Neural cell (in vitro differentiated cells): ENCODE results near the gene ZNF80. TPM values are rescaled to one million over a fixed set of nuclear protein-coding genes. Genes with fewer than 3 reads are reported as not detected.

ENCODE experiments used
- H2AFZ ChIP-seq: fragments of 200-600, 300-800 bp; sonication (generic), shearing (Covaris generic); 2 replicates; pipeline ENCODE4 v1.6.0; 2014; ENCODE audit warnings: low read depth, mild to moderate bottlenecking, antibody characterized with exemption, low read length, moderate library complexity
- H3F3A ChIP-seq: fragments of 200-600 bp; shearing (Covaris generic); 2 replicates; pipeline ENCODE4 v1.6.1; 2016; ENCODE audit warnings: mild to moderate bottlenecking, moderate library complexity, mixed read lengths, antibody characterized with exemption, low read length; ENCODE audit not compliant: insufficient read depth, poor library complexity, severe bottlenecking
- H3K27ac ChIP-seq: fragments of 200-600, 300-800 bp; sonication (generic), shearing (Covaris generic); 2 replicates; pipeline ENCODE4 v1.5.1; 2014; ENCODE audit warnings: mild to moderate bottlenecking, low read length, moderate library complexity
- H3K27me3 ChIP-seq: fragments of 300-800, 200-600 bp; sonication (generic), shearing (Covaris generic); 2 replicates; pipeline ENCODE4 v1.6.0; 2014; ENCODE audit warnings: mild to moderate bottlenecking, low read depth, low read length, moderate library complexity; ENCODE audit not compliant: insufficient read depth
- H3K36me3 ChIP-seq: fragments of 300-800, 200-600 bp; sonication (generic), shearing (Covaris generic); 2 replicates; pipeline ENCODE4 v1.5.1; 2014; ENCODE audit warnings: mild to moderate bottlenecking, antibody characterized with exemption, low read length, moderate library complexity; ENCODE audit not compliant: insufficient read depth
- H3K4me2 ChIP-seq: fragments of 300-800, 200-600 bp; sonication (generic), shearing (Covaris generic); 2 replicates; pipeline ENCODE4 v1.6.0; 2014; ENCODE audit warnings: mild to moderate bottlenecking, low read length
- H3K4me3 ChIP-seq: fragments of 300-800, 200-600 bp; sonication (generic), shearing (Covaris generic); 2 replicates; pipeline ENCODE4 v1.5.1; 2014; ENCODE audit warnings: mild to moderate bottlenecking, low read length, moderate library complexity
- H3K79me2 ChIP-seq: fragments of 200-600 bp; shearing (Covaris generic); replicated peaks from 2 replicates; pipeline ENCODE4 v1.6.0; 2014; ENCODE audit warnings: mild to moderate bottlenecking, low read length, moderate library complexity; ENCODE audit not compliant: insufficient read depth
- H3K9ac ChIP-seq: fragments of 300-800, 200-600 bp; sonication (generic), shearing (Covaris generic); 2 replicates; pipeline ENCODE4 v1.6.1; 2016; ENCODE audit warnings: mild to moderate bottlenecking, low read length, mixed read lengths
- H3K9me2 ChIP-seq: fragments of 200-600 bp; shearing (Covaris generic); 2 replicates; pipeline ENCODE4 v1.6.1; 2016; ENCODE audit warnings: mild to moderate bottlenecking, low read length, mixed read lengths; ENCODE audit not compliant: insufficient read depth
- H3K9me3 ChIP-seq: fragments of 200-600, 300-800 bp; sonication (generic), shearing (Covaris generic); 2 replicates; pipeline ENCODE4 v1.6.1; 2016; ENCODE audit warnings: mild to moderate bottlenecking, mixed run types, low read length, moderate library complexity, mixed read lengths
- H4K20me1 ChIP-seq: fragments of 200-600 bp; shearing (Covaris generic); 2 replicates; pipeline ENCODE4 v1.6.1; 2016; ENCODE audit warnings: mild to moderate bottlenecking, mixed run types; ENCODE audit not compliant: insufficient read depth
- CTCF ChIP-seq: fragments of 450-650 bp; IDR thresholded peaks from 2 replicates; pipeline ENCODE4 v1.5.1; 2014; ENCODE audit warnings: antibody characterized with exemption, mild to moderate bottlenecking, moderate library complexity; ENCODE audit not compliant: poor library complexity, severe bottlenecking
- EP300 ChIP-seq: fragments of 450-650 bp; conservative IDR thresholded peaks from 2 replicates; pipeline ENCODE4 v1.6.1; 2014; ENCODE audit warnings: antibody characterized with exemption, mild to moderate bottlenecking, moderate library complexity; ENCODE audit not compliant: poor library complexity, severe bottlenecking
- EZH2 ChIP-seq: fragments of 200-600, 300-800 bp; shearing (Covaris generic), sonication (generic); IDR thresholded peaks from 2 replicates; pipeline ENCODE4 v1.6.1; 2014; ENCODE audit warnings: antibody characterized with exemption, low read length, borderline replicate concordance, mild to moderate bottlenecking; ENCODE audit not compliant: insufficient read depth, poor library complexity, severe bottlenecking
- MXI1 ChIP-seq: fragments of 450-650 bp; conservative IDR thresholded peaks from 2 replicates; pipeline ENCODE4 v1.6.1; 2014; ENCODE audit warnings: antibody characterized with exemption, mild to moderate bottlenecking; ENCODE audit not compliant: poor library complexity, severe bottlenecking
- POLR2AphosphoS5 ChIP-seq: IDR thresholded peaks from 2 replicates; pipeline ENCODE4 v1.6.1; 2012
- RAD21 ChIP-seq: fragments of 450-650 bp; conservative IDR thresholded peaks from 2 replicates; pipeline ENCODE4 v1.6.1; 2014; ENCODE audit warnings: antibody characterized with exemption, mild to moderate bottlenecking, moderate library complexity
- REST ChIP-seq: IDR thresholded peaks from 2 replicates; pipeline ENCODE4 v1.6.1; 2012; ENCODE audit warnings: borderline replicate concordance
- SMC3 ChIP-seq: fragments of 450-650 bp; conservative IDR thresholded peaks from 2 replicates; pipeline ENCODE4 v1.6.1; 2014; ENCODE audit warnings: antibody characterized with exemption, mild to moderate bottlenecking, moderate library complexity; ENCODE audit not compliant: poor library complexity
- TAF1 ChIP-seq: IDR thresholded peaks from 2 replicates; pipeline ENCODE4 v1.6.1; 2012; ENCODE audit warnings: low read depth
- polyA plus RNA-seq: library from polyadenylated mRNA; depleted of rRNA; stranded (reverse); fragments of >200 nt; gene quantifications from 2 replicates; pipeline ENCODE4 v1.2.3, GENCODE V29; 2014

The ZNF80 gene
- polyA plus RNA-seq, 1 donor from 2014 or later: 0.17 TPM

GRCh38 chr3:114253505-114253904, 16.1 kb upstream of the ZNF80 start:
- H3K9me3 ChIP-seq: no peaks in the 10 kb centered on the region
- H3F3A ChIP-seq: no peaks in the 10 kb centered on the region
- no peak overlapping the region for H3K4me3 ChIP-seq
- TF ChIP-seq CTCF (no peak), EZH2 (no peak), EP300 (no peak), TAF1 (no peak), RAD21 (no peak), POLR2AphosphoS5 (no peak), REST (no peak), SMC3 (no peak), MXI1 (no peak)
- no peaks in the 10 kb centered on the region for H3K36me3 ChIP-seq
- no peaks in the 10 kb centered on the region for H3K27me3 ChIP-seq
- no peak overlapping the region for H3K9ac ChIP-seq
- H3K79me2 ChIP-seq: no peaks in the 10 kb centered on the region
- no peak overlapping the region for H2AFZ ChIP-seq
- no peaks in the 10 kb centered on the region for H3K9me2 ChIP-seq
- H4K20me1 ChIP-seq: no peaks in the 10 kb centered on the region
- H3K4me2 ChIP-seq: no peak overlapping the region
- H3K27ac ChIP-seq: no peak overlapping the region

- TF ChIP-seq EZH2 (no peak), MXI1 (no peak), CTCF (no peak), TAF1 (no peak), RAD21 (no peak), SMC3 (no peak), EP300 (no peak), POLR2AphosphoS5 (no peak), REST (no peak)
- Histone ChIP-seq H3K9me3 (no peaks in the 10 kb centered on the region), H3K27me3 (no peaks in the 10 kb centered on the region), H3K27ac (no peak overlapping the region), H3K36me3 (no peaks in the 10 kb centered on the region), H2AFZ (no peak overlapping the region), H3K4me2 (no peak overlapping the region), H4K20me1 (no peaks in the 10 kb centered on the region), H3K4me3 (no peak overlapping the region), H3K9me2 (no peaks in the 10 kb centered on the region), H3K9ac (no peak overlapping the region), H3F3A (no peaks in the 10 kb centered on the region), H3K79me2 (no peaks in the 10 kb centered on the region)
These were observed 15.6 kb upstream of the ZNF80 start for GRCh38 chr3:114252954-114253353.
